Measurements from ENCODE around the gene ZNF610. TPM values are rescaled to one million over a fixed set of nuclear protein-coding genes. Genes with fewer than 3 reads are reported as not detected.

ZNF610 gene
- total and polyA plus RNA-seq, 2 donors (not counting 1 experiment from before 2014, with no cell fraction given) = 1.5 to 3.7 TPM

DNA sequence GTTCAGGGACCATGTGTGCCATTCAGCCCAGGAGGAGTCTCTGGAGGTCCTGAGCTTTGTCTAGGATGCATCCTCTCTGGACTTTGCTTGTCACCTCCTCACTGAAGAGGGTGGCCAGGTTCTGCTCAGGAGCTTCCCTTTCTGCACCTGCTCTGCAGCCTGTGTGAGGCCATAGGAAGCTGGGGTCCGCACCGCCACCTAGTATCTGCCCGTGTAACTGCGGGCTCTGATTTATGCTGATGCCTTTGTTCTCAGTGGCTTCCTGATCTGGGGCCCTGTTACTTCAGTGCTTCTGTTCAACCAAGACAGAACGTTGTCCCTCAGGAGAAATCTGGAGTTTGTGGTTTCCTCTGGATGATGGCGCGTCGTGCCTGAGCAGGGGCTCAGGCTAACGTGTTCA is 15.5 kb downstream of the ZNF610 start:
- intact Hi-C loops (cut with micrococcal nuclease) = no loop called here
- Histone ChIP-seq H2AFZ (ENCODE audit: insufficient read depth, low read depth, low read length, poor library complexity, severe bottlenecking) (no peak overlapping the region), H3K36me3 (replicated peaks in 1 of 2; ENCODE audit: control extremely low read depth in 1 of 2, control insufficient read depth in 1 of 2, extremely low read depth in 1 of 2, insufficient read depth in 2 of 2, low read length in 1 of 2) (peaks cover 0 to 5% of the 10 kb centered on the region in 2 experiments), H3K27ac (ENCODE audit: low read length in 2 of 2) (no peak overlapping the region), H3K4me2 (replicated peaks; ENCODE audit: low read depth, low read length, poor library complexity, severe bottlenecking) (no peak overlapping the region), H3K27me3 (replicated peaks in 1 of 4; ENCODE audit: control extremely low read depth in 1 of 4, control insufficient read depth in 3 of 4, insufficient read depth in 4 of 4, low read length in 3 of 4) (no peaks in the 10 kb centered on the region), H3K79me2 (ENCODE audit: control insufficient read depth, insufficient read depth, low read length) (no peaks in the 10 kb centered on the region), H3K4me3 (ENCODE audit: control extremely low read depth in 1 of 5, extremely low read depth in 1 of 5, insufficient read depth in 1 of 5, low read depth in 2 of 5, low read length in 4 of 5) (no peak overlapping the region), H3K9me3 (ENCODE audit: control extremely low read depth in 1 of 3, control insufficient read depth in 2 of 3, insufficient read depth in 1 of 3, low read length in 2 of 3) (peaks cover 0 to 63% (median 10%) of the 10 kb centered on the region in 3 donors), H4K20me1 (ENCODE audit: control insufficient read depth, insufficient read depth, low read length, poor library complexity, severe bottlenecking) (no peaks in the 10 kb centered on the region), H3K4me1 (ENCODE audit: control insufficient read depth in 2 of 2, insufficient read depth in 2 of 2, low read length in 2 of 2) (no peaks in the 10 kb centered on the region), H3K9ac (ENCODE audit: low read length) (no peak overlapping the region)
- ATAC-seq (ENCODE audit: low read depth) (no peak), DNase-seq (no peak)
- ChIA-PET CTCF (interaction anchor here (0.7 kb wide), 1 partner anchor 66 kb away, joined by 3 read pairs; no protein-coding TSS in a partner anchor), POLR2A (no interaction called here)
- Mint-ChIP-seq H3K4me1 (no peaks in the 10 kb centered on the region), H3K27me3 (no peaks in the 10 kb centered on the region), H3K4me3 (no peak overlapping the region), H3K27ac (no peak overlapping the region), H3K9me3 (ENCODE audit: insufficient read depth) (peaks cover 19% of the 10 kb centered on the region)
- 62% methylated on average over 9 of the region's 9 CpGs for WGBS (ENCODE audit: insufficient coverage)
- TF ChIP-seq CTCF (IDR thresholded peaks at IDR 0.05) = no peak
- TF ChIP-seq EZH2 (IDR thresholded peaks at IDR 0.05; ENCODE audit: borderline replicate concordance, insufficient read depth, low read depth, low read length, poor library complexity, severe bottlenecking) = no peak

DNA sequence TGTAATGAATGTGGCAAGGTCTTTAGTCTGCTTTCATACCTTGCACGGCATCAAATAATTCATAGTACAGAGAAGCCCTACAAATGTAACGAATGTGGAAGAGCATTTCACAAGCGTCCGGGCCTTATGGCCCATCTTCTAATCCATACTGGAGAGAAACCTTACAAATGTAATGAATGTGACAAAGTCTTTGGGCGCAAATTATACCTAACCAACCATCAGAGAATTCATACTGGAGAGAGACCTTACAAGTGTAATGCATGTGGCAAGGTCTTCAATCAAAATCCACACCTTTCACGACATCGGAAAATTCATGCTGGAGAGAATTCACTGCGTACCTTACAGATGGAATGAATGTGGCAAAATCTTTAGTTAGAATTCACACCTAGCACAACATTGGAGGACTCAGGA is 30.4 kb downstream of the ZNF610 start:
- 100% methylated on average over 2 of the region's 8 CpGs for WGBS (ENCODE audit: insufficient coverage)
- peaks cover 4 to 68% (median 65%) of the 10 kb centered on the region in 3 donors for H3K9me3 ChIP-seq (ENCODE audit: control extremely low read depth in 1 of 3, control insufficient read depth in 2 of 3, insufficient read depth in 1 of 3, low read length in 2 of 3)
- H3K27ac ChIP-seq (ENCODE audit: low read length in 2 of 2) = no peak overlapping the region
- Mint-ChIP-seq H3K4me1 (peaks cover 14% of the 10 kb centered on the region), H3K27me3 (no peaks in the 10 kb centered on the region), H3K27ac (no peak overlapping the region), H3K9me3 (ENCODE audit: insufficient read depth) (peaks cover 12% of the 10 kb centered on the region), H3K4me3 (no peak overlapping the region)
- peaks cover 6 to 11% of the 10 kb centered on the region in 2 donors for H3K4me1 ChIP-seq (ENCODE audit: control insufficient read depth in 2 of 2, insufficient read depth in 2 of 2, low read length in 2 of 2)
- H3K36me3 ChIP-seq (replicated peaks in 1 of 2; ENCODE audit: control extremely low read depth in 1 of 2, control insufficient read depth in 1 of 2, extremely low read depth in 1 of 2, insufficient read depth in 2 of 2, low read length in 1 of 2) = peaks cover 0 to 5% of the 10 kb centered on the region in 2 experiments
- TF ChIP-seq CTCF (IDR thresholded peaks at IDR 0.05) (no peak), EZH2 (IDR thresholded peaks at IDR 0.05; ENCODE audit: borderline replicate concordance, insufficient read depth, low read depth, low read length, poor library complexity, severe bottlenecking) (no peak)
- no peak overlapping the region for H3K9ac ChIP-seq (ENCODE audit: low read length)
- intact Hi-C loops (cut with micrococcal nuclease) = no loop called here
- DNase-seq = no peak
- H4K20me1 ChIP-seq (ENCODE audit: control insufficient read depth, insufficient read depth, low read length, poor library complexity, severe bottlenecking) = no peaks in the 10 kb centered on the region
- H3K4me3 ChIP-seq (ENCODE audit: control extremely low read depth in 1 of 5, extremely low read depth in 1 of 5, insufficient read depth in 1 of 5, low read depth in 2 of 5, low read length in 4 of 5) = no peak overlapping the region
- H3K4me2 ChIP-seq (replicated peaks; ENCODE audit: low read depth, low read length, poor library complexity, severe bottlenecking) = no peak overlapping the region
- no peak for ATAC-seq (ENCODE audit: low read depth)
- H2AFZ ChIP-seq (ENCODE audit: insufficient read depth, low read depth, low read length, poor library complexity, severe bottlenecking) = no peak overlapping the region
- H3K27me3 ChIP-seq (replicated peaks in 1 of 4; ENCODE audit: control extremely low read depth in 1 of 4, control insufficient read depth in 3 of 4, insufficient read depth in 4 of 4, low read length in 3 of 4) = no peaks in the 10 kb centered on the region
- H3K79me2 ChIP-seq (ENCODE audit: control insufficient read depth, insufficient read depth, low read length) = peaks cover 14% of the 10 kb centered on the region
- ChIA-PET CTCF (no interaction called here), POLR2A (no interaction called here)
